ENCODE measurements around the gene PFDN1.

DNA sequence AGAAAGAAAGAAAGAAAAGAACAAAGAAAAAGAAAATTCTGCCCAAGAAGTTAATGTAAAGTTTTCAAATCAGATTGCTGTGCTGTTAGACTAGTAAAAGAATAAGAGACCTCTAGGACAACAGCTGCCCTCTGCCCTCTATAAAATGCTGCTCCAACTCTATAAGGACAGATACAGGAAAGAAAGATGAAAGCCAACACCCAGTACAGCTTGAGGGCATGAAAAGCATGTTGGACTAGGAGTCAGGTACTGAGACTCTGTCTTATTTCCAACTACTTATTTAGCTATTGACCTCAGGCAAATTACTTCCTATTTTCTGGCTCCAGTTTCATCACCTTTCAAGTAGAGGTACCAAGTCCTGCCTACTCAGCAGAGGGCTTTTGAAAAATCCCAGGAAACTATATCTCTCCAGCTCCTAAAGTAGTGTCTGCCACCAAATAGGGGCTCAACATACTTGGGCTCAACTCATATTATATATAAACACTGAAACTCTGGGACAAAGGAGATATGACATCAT is 37.8 kb upstream of the PFDN1 start:
- TF ChIP-seq, protein P1, sequence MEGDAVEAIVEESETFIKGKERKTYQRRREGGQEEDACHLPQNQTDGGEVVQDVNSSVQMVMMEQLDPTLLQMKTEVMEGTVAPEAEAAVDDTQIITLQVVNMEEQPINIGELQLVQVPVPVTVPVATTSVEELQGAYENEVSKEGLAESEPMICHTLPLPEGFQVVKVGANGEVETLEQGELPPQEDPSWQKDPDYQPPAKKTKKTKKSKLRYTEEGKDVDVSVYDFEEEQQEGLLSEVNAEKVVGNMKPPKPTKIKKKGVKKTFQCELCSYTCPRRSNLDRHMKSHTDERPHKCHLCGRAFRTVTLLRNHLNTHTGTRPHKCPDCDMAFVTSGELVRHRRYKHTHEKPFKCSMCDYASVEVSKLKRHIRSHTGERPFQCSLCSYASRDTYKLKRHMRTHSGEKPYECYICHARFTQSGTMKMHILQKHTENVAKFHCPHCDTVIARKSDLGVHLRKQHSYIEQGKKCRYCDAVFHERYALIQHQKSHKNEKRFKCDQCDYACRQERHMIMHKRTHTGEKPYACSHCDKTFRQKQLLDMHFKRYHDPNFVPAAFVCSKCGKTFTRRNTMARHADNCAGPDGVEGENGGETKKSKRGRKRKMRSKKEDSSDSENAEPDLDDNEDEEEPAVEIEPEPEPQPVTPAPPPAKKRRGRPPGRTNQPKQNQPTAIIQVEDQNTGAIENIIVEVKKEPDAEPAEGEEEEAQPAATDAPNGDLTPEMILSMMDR (IDR thresholded peaks at IDR 0.05; ENCODE audit: low read length) = no peak
- no peak for TF ChIP-seq EZH2 (IDR thresholded peaks at IDR 0.05; ENCODE audit: borderline replicate concordance, low read length)
